Measurements from ENCODE around the gene PLCB3.

The PLCB3 gene

GRCh38 chr11:64290352-64291261 lies 39.3 kb downstream of the PLCB3 start:
- DNase-seq = no peak

GRCh38 chr11:64291262-64291751 lies 40.0 kb downstream of the PLCB3 start, which contains the start of gene KCNK4:
KCNK4 (plus strand) TSS chr11:64291302; CDS start chr11:64293019, 1,717 bp downstream.
- no peak for DNase-seq

GRCh38 chr11:64291752-64292459 lies 40.6 kb downstream of the PLCB3 start:
- DNase-seq = no peak

- no peak for DNase-seq
Observed at GRCh38 chr11:64292460-64293254, 41.3 kb downstream of the PLCB3 start.

- no peak for DNase-seq
Observed at GRCh38 chr11:64294774-64295173, 43.4 kb downstream of the PLCB3 start.

- DNase-seq = no peak
Observed at GRCh38 chr11:64295760-64296159, 44.4 kb downstream of the PLCB3 start.

- no peak for DNase-seq
Observed at GRCh38 chr11:64296236-64296635, 44.9 kb downstream of the PLCB3 start.

- no peak for DNase-seq
Observed at GRCh38 chr11:64296830-64297698, 45.7 kb downstream of the PLCB3 start.

- no peak for DNase-seq
Observed at GRCh38 chr11:64297699-64298358, 46.5 kb downstream of the PLCB3 start.

- DNase-seq = no peak
Observed at GRCh38 chr11:64298966-64299846, 47.9 kb downstream of the PLCB3 start.

- no peak for DNase-seq
Observed at GRCh38 chr11:64299847-64300648, 48.7 kb downstream of the PLCB3 start, which contains the start of gene CATSPERZ. CATSPERZ (plus strand) TSS chr11:64300358; CDS start chr11:64300411, 53 bp downstream.

- no peak for DNase-seq
Observed at GRCh38 chr11:64303109-64304031, 52.0 kb downstream of the PLCB3 start.

GRCh38 chr11:64304032-64304315 lies 52.6 kb downstream of the PLCB3 start:
- DNase-seq = no peak

- peak; percentile 90 for DNase-seq
Observed at GRCh38 chr11:64304316-64305072, 53.2 kb downstream of the PLCB3 start.

GRCh38 chr11:64305075-64305690 lies 53.9 kb downstream of the PLCB3 start, which contains the start of gene ESRRA:
ESRRA (plus strand) TSS chr11:64305524; CDS start chr11:64307180, 1,656 bp downstream.
- DNase-seq = peak; percentile 99

GRCh38 chr11:64305691-64306562 lies 54.6 kb downstream of the PLCB3 start:
- DNase-seq = peak; percentile 82

Data from CD4-positive, alpha-beta T cell treated with Interleukin-15 for 1 hour (primary cell).